Astrocyte of the cerebellum (primary cell): Measurements from ENCODE around the gene PRDM16.

Experiments used
- DNase-seq: peaks from one replicate; pipeline ENCODE4 v3.0.0-alpha.2; 2011; ENCODE audit warnings: low read depth
- H3K4me3 ChIP-seq: 2 replicates; pipeline ENCODE4 v1.5.1; 2011; ENCODE audit warnings: mild to moderate bottlenecking, low read depth, low read length, moderate library complexity
- CTCF ChIP-seq: IDR thresholded peaks from 2 replicates; pipeline ENCODE4 v1.5.1; 2012; ENCODE audit warnings: low read length, low read depth, moderate library complexity, mild to moderate bottlenecking; ENCODE audit errors: missing control alignments
- in situ Hi-C: cut with HindIII; loops from 2 replicates; pipeline ENCODE4 v1.10.0; 2017; ENCODE audit warnings: low sequenced_read_pairs

The PRDM16 gene

GRCh38 chr1:3178279-3178678, 109.3 kb downstream of the PRDM16 start:
- in situ Hi-C loops = loop anchor here (5.0 kb wide), 2 partner anchors 84 to 229 kb away; no protein-coding TSS in a partner anchor
- H3K4me3 ChIP-seq = no peak overlapping the region
- DNase-seq = no peak
- TF ChIP-seq CTCF = no peak

DNA sequence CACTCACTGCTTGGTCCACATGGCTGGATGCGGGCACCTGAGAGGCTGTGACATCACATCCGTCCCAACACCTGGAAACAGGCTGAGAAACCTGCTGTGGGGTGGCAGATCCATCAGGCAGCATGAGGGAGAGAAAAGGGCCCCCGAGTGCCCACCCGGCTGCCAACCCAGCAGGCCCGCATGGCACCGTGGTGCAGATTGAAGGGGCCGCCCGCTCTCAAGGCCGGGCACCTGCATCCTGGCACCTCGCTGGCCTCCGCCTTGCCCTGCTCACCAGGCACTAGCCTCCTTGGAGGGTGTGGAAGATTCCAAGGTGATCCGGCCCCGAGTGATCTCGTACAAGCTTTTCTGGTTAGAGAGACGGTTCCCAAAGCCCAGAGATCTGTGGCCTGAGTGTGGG, 110.5 kb downstream of the PRDM16 start:
- no peak for TF ChIP-seq CTCF
- no peak for DNase-seq
- no peak overlapping the region for H3K4me3 ChIP-seq
- in situ Hi-C loops = loop anchor here (5.0 kb wide), 2 partner anchors 83 to 228 kb away; no protein-coding TSS in a partner anchor

DNA sequence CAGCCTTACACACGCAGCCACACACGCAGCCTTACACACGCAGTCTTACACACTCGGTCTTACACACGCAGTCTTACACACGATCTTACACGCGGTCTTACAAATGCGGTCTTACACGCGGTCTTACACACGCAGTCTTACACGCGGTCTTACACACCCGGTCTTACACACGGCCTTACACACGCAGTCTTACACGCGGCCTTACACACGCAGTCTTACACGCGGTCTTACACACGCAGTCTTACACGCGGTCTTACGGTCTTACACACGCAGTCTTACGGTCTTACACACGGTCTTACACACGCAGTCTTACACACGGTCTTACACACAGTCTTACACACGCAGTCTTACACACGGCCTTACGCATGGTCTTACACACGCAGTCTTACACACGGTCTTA, 111.9 kb downstream of the PRDM16 start:
- no peak for DNase-seq
- TF ChIP-seq CTCF = no peak
- in situ Hi-C loops = no loop called here
- no peak overlapping the region for H3K4me3 ChIP-seq

DNA sequence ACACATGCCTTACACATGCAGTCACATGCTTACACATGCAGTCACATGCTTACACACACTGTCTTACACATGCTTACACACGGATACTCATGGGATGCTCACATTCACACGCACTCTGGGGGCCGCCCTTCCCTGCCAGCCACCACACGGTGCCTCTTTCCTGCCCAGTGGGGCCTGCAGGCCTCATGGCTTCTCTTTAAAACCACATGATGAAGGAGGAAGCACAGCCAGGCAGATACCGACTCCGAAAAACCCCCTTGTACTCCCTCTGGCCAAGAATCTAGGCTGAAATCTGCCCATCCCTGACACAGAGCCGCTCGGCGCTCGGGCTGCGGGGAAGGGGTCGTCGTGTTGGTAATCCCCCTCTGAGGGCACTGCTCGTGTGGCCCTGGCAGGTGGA, 113.0 kb downstream of the PRDM16 start:
- TF ChIP-seq CTCF = no peak
- in situ Hi-C loops = no loop called here
- no peak for DNase-seq
- no peak overlapping the region for H3K4me3 ChIP-seq

- H3K4me3 ChIP-seq = no peak overlapping the region
- no peak for DNase-seq
- in situ Hi-C loops = no loop called here
- no peak for TF ChIP-seq CTCF
These were observed 114.4 kb downstream of the PRDM16 start for GRCh38 chr1:3183411-3183810.

DNA sequence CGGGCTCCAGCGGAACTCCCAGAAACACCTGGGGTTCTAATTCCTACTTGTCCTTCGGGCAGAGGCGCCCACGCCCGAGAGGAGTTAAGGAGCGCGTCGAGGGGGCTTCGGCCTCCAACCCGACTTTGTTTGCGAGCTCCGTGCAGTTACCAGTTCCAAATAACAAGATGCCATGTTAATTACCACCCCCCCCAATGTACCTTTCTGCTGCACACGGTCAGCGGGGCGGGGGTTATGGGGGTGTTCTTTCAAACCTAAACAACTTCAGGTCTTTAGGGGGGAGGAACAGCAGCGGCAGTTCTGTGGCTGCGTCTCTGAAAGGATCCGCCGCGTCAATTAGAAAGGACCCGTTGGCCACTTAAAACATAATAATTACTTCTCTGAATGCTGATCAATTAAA, 114.8 kb downstream of the PRDM16 start:
- no peak overlapping the region for H3K4me3 ChIP-seq

More for the DNA sequence above, 114.8 kb downstream of the PRDM16 start:
- no peak for DNase-seq
- in situ Hi-C loops = no loop called here
- no peak for TF ChIP-seq CTCF
